Tibial nerve (tissue), 4 donors: ENCODE data around the gene DAPK2.

Experiments used
- EP300 ChIP-seq, 2 donors: sonication (generic); formaldehyde crosslinking; IDR thresholded peaks; one replicate each; pipeline ENCODE4 v1.6.1; 2017; ENCODE audit warnings: antibody characterized with exemption in 2 of 2, mild to moderate bottlenecking in 1 of 2
- POLR2A ChIP-seq, 2 donors: fragments of 450-650 bp; IDR thresholded peaks; one replicate each; pipeline ENCODE4 v1.6.1; 2017; ENCODE audit warnings: antibody characterized with exemption in 2 of 2, mild to moderate bottlenecking in 2 of 2, moderate library complexity in 2 of 2
- TF ChIP-seq, protein P1 (sequence below), 5 experiments: fragments of 200-600 bp in 3 of 5; fragments of 450-650 bp in 2 of 5; sonication (generic) in 3 of 5; IDR thresholded peaks; one replicate each; pipeline ENCODE4 v1.5.1; 2016 to 2019; ENCODE audit warnings: antibody characterized with exemption in 5 of 5, mild to moderate bottlenecking in 3 of 5, moderate library complexity in 2 of 5

- TF ChIP-seq, protein P1, sequence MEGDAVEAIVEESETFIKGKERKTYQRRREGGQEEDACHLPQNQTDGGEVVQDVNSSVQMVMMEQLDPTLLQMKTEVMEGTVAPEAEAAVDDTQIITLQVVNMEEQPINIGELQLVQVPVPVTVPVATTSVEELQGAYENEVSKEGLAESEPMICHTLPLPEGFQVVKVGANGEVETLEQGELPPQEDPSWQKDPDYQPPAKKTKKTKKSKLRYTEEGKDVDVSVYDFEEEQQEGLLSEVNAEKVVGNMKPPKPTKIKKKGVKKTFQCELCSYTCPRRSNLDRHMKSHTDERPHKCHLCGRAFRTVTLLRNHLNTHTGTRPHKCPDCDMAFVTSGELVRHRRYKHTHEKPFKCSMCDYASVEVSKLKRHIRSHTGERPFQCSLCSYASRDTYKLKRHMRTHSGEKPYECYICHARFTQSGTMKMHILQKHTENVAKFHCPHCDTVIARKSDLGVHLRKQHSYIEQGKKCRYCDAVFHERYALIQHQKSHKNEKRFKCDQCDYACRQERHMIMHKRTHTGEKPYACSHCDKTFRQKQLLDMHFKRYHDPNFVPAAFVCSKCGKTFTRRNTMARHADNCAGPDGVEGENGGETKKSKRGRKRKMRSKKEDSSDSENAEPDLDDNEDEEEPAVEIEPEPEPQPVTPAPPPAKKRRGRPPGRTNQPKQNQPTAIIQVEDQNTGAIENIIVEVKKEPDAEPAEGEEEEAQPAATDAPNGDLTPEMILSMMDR (IDR thresholded peaks at IDR 0.05): no peak
- TF ChIP-seq EP300 (IDR thresholded peaks at IDR 0.05) (no peak), POLR2A (IDR thresholded peaks at IDR 0.05) (no peak)
These were observed 171.7 kb downstream of the DAPK2 start for GRCh38 chr15:63874616-63875015.
